ENCODE data around the gene HHAT.

Gene HHAT

GRCh38 chr1:210500831-210501230, 172.1 kb downstream of the HHAT start:
- DNase-seq = no peak

GRCh38 chr1:210504286-210504685, 175.6 kb downstream of the HHAT start:
- no peak for DNase-seq

DNA sequence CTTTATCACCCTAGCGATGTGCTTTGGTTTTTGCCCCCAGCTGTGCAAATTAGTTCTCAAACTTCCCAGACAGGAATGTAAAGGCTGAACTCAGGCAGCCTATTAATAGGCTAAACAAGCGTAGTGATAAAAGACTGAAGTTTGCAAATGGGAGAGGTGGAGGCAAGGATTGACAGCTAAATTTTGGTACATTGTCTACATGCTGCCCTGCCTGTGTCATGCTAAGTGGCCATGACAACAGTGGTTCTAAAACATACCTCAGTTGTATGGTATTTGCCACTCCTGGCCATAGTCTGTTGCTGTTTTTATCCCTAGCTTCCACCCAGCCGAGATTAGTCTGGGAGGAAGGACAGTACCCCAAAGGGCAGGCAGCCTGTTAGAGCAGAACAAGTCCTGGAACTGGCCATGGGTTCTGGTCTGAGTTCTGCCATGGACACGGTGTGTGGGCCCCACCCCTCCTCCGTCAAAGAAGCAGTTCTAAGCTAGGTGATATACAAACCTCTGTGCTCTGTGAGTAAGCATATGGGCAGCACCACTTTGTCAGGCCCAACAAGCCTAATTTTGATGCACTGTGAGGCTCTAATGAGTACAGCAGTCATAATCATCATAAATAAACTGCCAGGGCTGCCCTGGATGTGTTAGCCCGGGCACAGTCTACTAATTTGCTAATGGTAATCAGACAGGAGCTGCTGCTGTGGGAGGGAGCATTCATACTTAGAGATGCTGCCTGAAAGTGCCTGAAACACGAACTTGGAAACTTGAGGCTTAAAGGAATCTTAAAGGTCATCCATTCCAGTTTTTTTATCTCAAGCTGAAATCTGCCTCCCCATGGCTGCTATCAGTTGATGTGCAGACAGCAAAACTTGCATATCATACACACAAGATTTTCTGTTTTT, 177.1 kb downstream of the HHAT start:
- no peak for DNase-seq

- DNase-seq = no peak
Measured at GRCh38 chr1:210506689-210507088, 178.0 kb downstream of the HHAT start.

DNA sequence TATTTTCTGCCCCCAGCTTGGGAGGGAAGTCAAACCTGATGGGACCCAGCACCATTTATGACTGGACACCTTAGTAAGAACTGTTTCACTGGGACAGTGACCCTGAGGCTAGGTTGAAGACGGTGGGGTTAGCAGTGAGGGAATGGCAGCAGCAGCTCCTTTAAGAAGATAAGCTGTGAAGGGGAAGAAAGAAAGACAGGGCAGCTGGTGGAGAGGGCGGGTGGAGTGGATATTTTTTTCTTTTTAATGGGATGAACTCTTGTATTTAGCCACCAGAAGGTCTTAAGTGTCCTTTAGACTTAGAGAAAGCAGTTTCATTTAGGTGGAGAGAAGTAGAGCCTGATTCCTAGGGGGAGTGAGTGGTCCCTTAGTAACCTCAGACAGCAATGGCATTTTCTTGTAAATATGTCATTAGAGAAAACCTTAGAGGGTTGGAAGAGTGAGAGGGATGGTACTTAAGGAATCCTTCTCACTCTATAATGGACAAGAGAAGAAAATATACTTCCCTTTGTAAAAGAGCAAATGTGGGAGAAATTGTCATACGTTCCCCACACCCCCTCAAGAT, 187.5 kb downstream of the HHAT start:
- no peak for DNase-seq

DNA sequence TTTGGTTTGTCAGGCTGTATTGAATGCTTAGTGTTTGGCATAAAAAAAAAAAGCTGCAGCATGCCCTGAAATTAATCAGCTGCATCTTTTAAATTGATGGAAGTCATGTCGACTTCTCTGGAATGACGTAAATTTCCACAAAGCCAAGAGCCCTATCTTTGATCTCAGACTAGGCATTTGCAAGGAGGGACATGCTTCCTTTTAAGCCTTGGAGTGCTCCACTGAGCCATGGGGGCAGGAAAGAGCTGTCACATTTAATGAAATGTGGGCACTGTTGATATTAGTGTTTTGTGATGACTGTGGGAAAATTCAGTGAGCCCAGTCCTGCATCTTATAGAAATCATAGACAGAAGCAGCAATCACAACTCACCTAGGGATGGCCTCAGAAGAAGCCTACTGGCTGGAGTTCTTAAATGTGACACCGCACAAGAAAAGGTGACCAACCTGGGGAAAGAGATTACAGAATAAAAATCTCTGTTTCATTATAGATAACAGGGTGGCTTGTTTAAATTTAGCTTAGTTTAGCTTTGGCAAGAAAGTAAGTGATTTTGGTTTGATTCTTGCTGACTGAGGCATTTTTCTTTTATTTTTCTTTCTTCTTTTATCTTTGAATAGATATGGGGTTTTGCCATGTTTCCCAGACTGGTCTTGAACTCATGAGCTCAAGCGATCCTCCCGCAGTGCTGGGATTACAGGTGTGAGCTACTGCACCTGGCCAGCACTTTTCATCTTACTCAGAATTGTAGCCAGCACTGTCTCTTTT, 188.2 kb downstream of the HHAT start:
- no peak for DNase-seq

DNA sequence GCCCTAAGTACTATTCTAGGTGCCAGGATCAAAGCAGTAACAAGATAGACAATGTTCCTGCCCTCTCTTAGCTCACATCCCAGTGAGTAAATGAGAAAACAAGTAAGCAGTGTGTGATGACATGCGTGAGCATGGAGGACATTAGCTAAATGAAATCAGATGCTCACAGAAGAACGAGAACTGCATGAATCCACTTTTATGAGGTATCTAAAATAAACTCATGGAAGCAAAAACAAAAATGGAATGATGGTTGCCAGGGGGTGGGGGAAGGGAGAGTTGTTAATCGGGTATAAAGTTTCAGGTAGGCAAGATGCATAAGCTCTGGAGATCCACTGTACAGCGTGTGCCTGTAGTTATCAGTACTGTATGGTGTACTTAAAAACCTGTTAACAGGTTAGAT, 195.1 kb downstream of the HHAT start:
- no peak for DNase-seq

- no peak for DNase-seq
Measured at GRCh38 chr1:210525716-210526454, 197.2 kb downstream of the HHAT start.

- no peak for DNase-seq
Measured at GRCh38 chr1:210527091-210527490, 198.4 kb downstream of the HHAT start.

DNA sequence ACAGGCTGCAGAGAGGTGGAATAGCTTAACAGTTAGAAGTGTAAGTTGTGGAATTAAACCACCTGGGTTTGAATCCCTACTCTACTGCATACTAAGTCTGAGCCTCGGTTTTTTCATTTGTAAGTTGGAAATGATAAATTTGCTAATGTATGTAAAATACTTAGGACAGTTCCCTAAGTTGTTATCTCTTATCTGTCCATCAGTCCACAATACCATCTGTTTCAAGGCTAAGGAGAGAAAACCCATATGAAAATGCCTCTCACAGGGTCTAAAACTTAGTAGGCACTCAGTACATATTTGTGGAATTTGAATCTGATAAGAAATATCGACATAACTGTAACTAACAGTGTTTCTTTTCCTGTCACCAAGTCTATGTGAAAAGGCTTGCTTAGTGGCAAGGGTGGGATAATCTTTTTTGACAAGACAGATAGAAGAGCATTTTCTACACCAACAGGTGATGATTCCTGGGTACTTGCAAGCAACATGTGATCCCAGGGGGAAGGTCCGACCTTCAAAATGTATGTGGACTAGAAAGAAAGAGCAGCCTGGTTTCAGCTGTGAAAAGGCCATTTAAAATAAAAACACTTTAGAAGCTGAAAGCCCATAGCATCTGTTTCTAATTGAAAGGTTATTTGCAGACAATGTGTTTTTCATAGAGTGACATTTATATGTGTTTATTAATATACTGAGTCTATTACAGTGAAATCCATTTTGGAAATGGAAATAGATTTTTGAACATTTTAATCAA, 202.9 kb downstream of the HHAT start:
- no peak for DNase-seq

DNA sequence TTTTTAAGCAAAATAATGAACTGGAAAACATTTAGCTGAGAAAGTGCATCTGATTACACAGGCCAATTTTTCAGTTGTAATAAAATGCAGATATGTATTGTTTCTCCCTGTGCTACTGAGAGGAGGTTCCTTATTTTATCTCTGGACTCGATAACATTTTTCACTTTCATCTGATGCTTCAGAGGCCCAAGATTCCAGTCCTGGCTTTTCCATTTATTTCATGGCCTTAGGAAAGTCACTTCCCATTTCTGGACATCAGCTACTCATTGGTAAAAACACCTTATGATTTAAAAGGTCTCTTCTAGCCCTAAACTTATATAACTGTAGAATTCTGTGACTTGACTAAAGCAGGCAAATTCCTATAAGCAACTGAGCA, 203.5 kb downstream of the HHAT start:
- no peak for DNase-seq

GRCh38 chr1:210535761-210536160, 207.1 kb downstream of the HHAT start:
- no peak for DNase-seq

- DNase-seq = no peak
Measured at GRCh38 chr1:210536254-210536961, 207.7 kb downstream of the HHAT start.

- DNase-seq = no peak
Measured at GRCh38 chr1:210540288-210540687, 211.6 kb downstream of the HHAT start.

DNA sequence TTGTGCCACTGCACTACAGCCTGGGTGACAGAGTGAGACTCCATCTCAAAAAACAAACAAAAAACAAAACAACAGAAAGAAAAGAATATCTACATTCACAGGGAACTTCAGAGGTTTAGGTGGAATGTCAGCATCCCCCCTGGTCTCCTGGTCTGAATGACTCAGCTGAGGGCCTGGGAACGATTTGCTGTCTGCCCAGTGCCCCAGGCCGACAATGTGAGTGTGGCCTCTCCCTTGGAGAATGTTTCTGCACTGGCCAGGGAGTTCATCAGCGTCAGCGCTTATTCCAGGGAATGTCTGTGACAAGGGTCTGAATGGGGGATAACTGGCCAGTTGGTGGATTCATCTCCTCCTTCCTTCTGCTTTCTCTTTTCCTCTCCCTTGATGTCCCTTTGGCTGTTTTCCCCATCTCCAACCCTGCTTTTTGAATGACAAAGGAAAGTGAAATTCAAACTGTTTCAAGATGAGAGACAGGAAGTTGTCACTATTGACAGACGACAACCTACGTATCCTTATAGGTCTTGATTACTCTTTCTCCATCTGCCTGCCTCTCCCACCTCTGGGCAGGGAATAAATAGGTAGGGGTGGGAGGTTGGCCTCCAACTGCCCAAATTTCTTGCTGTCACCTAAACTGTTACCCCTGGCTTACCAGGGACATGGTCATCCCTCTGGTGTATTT, 213.1 kb downstream of the HHAT start:
- DNase-seq = no peak

- no peak for DNase-seq
Measured at GRCh38 chr1:210551899-210552298, 223.2 kb downstream of the HHAT start.

- no peak for DNase-seq
Measured at GRCh38 chr1:210553711-210554110, 225.0 kb downstream of the HHAT start.

GRCh38 chr1:210554382-210554781, 225.7 kb downstream of the HHAT start:
- no peak for DNase-seq

- no peak for DNase-seq
Measured at GRCh38 chr1:210556475-210556874, 227.8 kb downstream of the HHAT start.

DNA sequence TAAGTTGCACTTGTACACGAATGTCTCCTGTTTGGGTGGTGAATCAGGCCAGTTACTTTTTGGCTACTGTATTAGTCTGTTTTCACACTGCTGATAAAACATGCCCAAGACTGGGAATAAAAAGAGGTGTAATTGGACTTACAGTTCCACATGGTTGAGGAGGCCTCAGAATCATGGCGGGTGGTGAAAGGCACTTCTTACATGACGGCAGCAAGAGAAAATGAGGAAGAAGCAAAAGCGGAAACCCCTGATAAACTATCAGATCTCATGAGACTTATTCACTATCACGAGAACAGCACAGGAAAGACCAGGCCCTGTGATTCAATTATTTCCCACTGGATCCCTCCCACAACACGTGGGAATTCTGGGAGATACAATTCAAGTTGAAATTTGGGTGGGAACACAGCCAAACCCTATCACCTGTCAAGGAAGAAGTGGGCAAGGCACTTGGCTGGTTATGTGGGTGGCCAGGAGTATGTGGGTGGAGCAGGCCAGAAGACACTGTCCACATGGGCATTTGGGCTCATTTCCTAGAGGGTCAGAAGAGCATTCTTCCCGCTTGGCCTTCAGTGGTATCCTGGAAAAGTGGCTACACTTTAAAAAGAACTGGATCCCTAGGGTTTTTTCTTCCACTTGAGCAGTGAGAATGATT, 228.8 kb downstream of the HHAT start:
- no peak for DNase-seq

DNA sequence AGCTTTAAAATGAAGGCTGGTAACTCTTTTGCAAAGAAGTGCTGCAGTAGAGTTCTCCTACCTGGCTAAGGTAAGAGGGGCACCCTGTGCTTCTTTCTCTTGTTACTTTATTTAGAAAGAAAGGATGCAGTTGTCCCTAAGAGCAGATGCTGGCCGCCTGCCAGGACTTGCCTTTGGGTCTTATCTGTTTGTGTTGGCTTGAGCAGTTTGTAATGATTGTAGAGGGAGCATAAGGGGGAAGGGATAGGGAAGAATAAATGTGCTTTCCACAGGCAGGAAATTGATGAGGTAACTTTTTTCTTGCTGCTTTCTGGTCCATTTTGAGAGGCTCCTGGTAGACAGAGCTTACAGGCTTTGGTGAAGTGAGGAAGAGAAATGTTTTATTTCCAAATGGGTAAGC, 229.6 kb downstream of the HHAT start:
- no peak for DNase-seq

Measured in NCI-H510A (cell line).